ENCODE data around the gene TRMU. TPM values are rescaled to one million over a fixed set of nuclear protein-coding genes. Genes with fewer than 3 reads are reported as not detected.

TRMU gene
- total RNA-seq, 1 donor from 2014 or later, result 29.8 TPM

DNA sequence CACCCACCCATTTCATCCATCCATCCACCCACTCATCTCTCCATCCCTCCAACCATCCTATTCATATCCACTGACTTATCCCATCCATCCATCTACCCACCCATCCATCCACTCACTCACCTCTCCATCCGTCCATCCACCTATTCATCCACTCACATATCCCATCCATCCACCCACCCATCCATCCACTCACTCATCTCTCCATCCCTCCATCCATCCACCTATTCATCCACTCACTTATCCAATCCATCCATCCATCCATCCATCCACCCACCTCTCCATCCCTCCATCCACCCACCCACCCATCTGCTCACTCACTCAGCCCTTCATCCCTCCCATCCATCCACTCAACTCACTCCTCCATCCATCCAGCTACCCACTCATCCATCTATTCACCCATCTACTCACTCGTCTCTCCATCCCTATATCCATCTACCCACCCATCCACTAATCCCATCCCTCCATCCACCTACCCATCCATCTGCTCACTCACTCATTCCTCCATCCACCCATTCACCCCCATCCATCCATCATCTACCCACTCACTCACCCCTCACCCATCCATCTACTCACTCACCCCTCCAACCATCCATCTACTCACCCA is 36.2 kb downstream of the TRMU start:
- DNase-seq, result no peak

DNA sequence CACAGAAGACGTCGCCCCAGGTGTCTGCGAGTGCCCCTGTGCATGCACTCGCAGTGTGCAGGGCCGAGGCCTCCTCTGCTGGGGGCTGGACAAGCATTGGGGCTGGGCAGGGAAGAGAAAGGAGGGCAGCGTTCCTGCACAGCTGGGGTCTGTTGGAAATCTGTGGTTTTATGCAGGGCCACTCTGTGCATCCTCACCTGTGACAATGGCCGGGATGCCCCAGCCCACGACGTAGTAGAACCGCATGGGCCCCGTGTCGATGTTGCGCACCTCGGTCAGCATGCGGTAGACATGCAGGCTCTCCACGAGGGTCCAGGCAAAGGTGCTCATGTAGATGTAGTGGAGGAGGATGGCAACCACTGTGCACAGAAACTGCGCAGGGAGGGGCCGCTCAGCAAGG is 37.2 kb downstream of the TRMU start:
- no peak for DNase-seq

DNA sequence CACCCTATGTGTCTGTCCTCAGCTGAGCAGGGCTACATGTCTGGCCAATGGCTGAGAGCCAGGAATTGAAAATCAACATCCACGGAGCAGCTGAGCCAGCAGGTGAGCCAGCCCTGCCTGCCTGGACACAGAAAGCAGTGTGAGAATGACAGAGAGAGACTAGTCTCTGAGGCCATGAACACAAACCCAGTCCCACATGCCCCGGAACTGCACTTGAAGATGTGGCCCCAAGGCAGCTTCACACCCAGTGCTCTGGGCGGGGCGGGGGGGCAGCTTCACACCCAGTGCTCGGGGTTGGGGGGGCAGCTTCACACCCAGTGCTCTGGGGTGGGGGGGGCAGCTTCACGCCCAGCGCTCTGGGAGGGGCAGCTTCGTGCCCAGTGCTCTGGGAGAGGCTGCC is 37.6 kb downstream of the TRMU start:
- DNase-seq, result no peak

DNA sequence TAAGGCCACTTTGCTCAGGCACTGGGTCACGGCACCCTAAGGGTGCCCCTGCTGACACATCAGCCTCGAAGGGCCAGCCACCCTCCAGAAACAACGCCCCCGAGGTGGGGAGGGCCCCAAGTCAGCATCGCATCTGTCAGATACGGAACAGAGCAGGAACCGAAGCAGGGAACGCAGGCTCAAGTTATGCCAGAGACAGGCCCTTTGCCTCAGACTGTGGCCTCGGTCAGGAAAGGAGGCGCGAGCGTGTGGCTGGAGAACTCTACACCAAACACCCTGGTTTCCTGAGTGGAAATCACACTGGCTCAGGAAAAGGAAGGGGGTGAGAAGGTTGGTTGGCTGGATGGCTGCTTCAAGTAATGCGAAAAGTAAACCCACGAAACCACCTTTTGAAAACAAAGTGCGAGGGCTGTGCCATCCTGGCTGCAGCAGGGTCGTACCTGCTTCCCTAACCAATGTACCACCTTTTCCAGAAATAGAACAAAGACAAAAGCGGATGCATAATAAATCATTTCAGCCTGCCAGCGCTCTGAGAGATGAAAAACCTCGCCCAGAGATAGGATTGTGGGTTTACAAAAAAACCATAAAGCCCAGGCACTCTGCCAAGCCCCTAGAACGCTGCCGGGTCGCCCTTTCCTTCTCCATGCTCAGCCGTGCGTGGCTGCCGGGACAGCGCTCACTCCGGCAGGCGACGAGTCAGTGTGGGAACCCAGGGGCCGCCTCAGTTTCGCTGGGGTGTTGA is 38.6 kb downstream of the TRMU start:
- no peak for DNase-seq

DNA sequence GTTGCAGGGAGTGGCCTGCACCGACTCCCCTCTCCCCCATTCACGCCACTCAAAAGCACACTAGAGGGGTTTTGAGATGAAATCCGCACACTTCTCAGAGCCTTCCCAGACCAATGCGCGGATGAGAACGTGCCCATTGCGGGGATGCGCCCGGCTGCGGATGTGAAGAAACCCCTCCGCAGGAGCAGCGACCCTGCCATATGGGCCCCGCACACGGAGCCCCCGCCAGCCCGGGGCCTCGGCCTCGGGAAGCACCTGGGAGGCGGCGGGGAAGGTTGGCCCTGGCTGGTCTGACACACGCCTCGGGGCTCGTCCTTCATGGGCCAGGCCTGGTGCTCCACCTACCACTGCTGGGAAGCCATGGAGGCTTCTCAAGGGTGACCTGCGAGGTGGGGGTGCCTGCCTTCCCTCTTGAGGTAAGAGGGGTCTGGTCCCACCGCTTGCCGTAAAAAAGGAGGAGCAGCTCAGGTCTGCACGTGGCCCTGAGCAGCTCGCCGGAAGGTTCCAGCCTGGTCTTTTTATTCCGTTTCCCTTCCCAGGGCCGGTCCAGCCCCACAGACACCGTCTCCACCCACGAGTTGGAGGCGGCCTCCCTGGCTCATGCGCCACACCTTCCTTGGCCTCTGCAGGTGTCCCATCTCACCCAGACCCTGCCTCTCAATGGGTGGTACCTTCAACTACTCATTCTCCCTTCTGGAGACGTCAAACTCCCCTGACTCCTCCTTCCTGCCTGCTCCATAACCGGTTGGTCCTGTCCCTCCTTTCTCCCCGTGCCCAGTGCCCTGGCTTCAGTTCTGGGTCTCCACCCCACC is 39.4 kb downstream of the TRMU start:
- no peak for DNase-seq

DNA sequence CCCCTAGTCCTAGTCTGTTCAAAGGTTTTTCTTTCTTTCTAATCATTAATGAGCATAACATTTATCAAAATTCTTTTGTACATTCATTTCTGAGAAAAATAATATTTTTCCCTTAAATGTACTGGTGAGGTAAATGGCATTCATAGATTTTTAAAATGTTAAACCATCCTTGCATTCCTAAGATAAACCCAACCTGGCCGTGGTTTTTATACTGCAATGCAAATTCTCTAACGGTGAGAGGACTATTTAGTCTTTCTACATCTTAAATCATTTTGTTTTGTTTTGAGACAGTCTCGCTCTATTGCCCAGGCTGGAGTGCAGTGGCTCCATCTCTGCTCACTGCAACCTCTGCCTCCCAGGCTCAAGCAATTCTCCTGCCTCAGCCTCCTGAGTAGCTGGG is 40.6 kb downstream of the TRMU start:
- DNase-seq, result no peak

DNA sequence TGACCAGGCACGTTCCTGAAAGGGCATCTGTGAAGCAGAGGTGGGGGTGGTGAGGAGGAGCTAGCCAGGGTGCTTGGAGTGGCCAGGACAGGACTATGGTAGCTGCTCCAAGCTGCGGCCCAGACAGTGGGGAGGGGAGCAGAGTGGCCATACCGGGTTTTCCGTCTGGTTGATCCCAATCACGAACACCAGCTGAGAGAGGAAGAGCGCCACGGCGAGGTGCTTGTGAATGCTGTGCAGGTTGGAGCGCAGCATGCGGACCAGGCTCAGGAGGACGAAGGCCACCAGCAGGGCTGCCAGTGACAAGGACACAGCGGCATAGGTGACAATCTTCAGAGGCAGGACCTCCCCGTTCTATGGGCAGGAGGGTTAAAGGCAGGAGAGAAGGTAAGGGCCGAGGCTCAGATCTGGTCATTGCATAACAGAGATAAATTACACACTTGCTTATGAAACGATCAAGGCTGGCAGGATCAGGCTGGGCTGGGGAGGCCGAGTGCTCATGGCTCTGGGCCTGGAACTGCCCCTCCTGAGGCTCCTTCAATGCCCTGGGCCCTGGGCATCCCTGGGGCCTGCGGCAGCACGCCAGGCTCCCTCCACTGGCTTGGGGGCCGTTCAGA is 41.5 kb downstream of the TRMU start:
- DNase-seq, result no peak

DNA sequence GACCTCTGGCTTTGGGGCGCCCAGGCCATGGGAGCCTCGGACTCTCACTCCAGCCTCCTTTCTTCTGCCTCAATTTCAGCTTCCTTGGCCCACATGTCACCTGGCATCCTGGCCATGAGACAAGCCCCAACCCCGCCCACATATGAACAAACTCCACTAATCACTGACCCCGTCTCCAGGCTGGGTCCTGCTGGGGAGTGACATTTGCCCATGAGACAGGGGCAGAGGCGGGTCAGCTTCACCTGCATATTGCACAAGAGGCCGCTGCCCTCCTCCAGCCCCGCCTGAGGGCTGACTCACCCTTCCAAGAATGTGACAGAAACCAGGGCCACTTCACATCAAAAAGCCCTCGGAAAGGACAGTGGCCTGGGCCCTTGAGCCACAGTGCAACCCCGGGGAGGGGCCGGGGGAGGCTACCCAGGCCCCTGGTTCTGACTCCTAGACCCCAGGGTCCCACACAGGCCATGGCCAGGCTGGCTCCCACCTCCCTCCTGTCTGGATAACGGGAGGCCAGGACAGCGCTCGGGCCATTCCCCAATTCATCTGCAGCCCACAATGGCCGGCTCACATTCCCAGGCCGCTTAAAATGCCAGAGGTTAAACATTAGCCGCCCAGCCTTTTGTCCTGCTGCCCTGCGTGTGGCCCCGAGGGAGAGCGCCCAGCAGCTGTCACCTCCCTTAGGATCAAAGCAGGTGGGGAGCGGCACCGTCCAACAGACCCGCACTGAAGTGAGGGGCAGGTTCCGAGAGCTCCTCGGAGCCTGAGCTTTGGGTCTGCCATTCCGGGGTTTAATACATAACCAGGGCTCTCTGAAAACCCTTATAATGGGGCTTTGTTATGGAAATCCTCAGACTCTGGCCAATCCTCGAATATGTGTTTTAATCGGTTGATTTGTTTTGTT is 42.3 kb downstream of the TRMU start:
- DNase-seq, result no peak

DNA sequence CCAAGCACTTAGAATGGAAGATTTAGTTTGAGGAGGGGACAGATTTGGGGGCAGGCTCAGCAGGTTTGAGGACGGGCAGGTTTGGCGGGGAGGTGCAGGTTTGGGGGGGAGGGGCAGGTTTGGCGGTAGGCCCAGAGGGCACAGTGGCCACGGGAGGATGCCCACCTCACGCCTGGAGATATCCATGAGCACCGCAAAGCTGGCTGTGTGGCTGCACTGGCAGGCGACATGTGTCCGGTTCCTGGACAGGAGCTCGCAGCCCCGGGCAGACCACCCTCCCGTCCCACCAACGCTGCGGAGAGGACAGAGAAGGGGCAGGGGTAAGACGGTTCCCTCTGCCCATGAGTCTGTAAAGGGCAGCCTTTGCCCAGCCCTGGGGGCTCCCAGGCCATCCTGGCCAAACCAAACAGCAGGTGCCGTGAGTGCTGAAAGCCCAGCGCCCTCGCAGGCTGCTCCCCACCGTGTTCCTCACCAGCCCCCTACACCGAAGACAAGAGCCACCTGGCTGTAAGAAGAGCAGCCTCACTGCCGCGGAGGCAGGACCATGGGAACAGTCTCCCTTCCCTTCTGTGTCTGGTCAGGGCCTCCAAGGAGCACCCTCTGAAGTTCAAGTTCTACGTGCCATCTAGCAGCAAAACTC is 43.0 kb downstream of the TRMU start:
- no peak for DNase-seq

DNA sequence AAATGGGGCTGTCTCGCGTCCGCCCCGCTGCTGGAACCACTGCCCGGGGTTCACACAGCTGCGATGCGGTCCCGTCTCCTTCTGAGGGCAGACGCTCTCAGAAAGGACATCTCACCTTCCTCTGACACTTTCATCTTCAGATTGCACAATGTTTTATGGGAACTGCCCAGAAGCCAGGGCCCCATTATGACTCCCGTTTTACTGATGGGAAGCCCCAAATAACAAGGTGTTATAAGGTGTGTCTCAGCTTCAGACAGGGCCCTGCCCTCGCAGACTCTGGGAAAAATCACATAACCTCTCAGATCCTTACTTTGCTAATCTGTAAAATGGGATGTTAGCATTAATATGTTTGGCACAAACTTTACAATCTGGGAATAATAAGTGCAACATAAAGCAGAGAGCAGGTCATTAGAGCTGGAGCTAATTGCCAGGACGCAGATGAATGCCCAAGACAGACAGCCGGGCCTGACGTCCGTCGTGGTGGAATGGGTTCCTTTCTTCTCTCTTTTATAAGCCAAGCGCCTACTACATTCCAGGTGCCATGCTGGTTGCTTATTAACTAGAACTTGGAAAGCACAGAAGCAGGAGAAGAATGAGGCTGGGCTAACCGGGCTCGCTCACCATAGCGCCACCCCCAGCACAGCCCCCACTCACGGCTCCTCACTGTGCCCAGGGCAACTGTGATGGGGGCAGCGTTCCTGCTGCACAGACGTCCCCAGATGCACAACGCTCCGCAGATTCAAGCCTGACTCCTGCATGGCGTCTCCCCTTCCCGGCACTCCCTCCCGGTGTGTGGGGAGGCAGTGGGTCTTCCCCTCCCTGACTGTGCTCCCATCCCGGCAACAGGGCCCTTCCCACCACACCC is 43.8 kb downstream of the TRMU start:
- DNase-seq, result no peak

DNA sequence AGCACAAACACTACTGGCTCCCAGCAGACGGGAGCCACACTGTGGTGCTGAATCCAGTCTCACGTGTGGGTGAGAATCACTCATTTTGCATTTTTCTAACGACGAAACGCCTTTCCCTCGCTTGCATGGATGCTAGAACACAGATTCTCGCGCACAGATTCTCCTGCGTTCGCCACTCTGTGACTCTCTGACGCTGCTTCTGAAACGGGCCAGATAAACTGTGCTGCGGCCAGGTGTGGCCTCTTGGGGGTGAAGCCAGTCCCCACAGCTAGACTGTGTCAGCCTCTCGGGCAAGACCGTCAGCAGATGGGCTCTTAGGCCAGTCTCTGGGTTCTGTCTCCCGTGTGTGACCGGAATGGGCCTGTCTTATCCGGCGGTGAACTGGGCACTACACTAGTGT is 44.6 kb downstream of the TRMU start:
- no peak for DNase-seq

DNA sequence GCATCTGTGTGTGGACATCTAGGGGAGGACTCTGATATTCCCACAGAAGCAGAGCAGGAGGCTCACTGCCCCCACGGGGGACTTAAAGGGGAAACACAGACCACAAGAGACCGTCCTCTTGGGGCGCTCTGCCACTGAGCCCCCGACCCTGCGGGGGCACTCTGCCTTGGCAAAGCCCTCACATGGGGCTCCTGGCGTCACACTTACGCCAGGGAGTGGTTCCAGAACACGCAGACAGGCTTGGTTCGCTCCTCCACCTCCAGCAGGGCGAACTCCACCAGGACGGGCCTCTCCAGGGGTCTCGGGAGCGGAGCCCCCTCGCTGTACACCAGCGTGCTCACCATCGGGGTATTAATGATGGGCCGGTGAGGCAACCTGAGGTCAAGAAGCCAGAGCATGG is 45.1 kb downstream of the TRMU start:
- DNase-seq, result no peak

DNA sequence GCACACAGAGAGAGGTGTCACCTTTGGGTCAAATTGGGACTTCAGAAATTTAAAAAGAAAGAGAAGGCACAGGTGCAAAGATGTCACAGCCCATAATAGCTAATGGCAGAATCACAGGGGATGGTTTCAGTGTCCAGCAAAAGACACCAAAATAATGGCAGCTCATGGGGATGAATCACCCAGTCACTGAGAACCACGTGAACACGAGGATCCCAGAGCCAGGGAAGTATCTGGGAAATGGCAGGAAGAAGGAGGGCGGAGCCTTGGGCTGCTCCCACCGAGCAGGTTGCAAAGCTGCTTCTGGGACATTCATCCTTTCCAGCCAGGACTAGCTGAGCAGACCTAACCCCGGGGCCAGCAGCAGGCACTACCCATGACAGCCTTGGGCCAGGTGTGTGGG is 45.6 kb downstream of the TRMU start:
- DNase-seq, result no peak

DNA sequence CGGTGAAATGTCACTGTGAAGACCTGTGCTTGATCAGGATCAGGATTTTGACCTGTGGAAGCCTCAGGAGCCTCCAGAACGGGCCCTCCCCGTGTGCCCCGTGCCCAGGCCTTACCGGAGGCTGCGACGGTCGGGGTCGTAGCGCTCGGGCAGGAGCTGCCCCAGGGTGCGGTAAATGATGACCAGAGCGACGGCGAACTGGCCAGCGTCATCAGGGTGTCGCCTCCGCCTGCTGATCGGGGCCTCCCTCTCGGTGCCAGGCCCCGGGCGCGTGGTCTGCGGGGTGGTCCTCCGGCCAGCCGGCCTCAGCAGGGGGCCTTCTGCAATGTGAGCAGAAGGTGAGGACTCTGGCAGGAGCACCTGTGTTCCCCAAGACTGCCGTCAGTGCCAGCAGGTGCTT is 46.2 kb downstream of the TRMU start:
- DNase-seq, result no peak

DNA sequence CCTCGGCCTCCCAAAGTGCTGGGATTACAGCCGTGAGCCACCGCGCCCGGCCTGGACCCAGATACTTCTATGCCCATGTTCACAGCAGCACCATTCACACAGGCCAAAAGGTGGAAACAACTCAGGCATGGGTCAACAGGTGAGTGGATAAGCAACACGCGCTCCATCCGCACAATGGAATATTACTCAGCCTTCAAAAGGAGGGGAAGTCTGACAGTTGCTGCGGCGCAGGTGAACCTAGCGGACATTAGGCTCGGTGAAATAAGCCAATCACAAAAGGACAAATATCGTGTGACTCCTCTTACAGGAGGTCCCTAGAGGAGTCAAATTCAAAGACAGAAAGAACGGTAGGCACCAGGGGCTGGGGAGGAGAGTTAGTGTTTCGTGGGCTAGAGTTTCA is 47.0 kb downstream of the TRMU start:
- DNase-seq, result no peak

DNA sequence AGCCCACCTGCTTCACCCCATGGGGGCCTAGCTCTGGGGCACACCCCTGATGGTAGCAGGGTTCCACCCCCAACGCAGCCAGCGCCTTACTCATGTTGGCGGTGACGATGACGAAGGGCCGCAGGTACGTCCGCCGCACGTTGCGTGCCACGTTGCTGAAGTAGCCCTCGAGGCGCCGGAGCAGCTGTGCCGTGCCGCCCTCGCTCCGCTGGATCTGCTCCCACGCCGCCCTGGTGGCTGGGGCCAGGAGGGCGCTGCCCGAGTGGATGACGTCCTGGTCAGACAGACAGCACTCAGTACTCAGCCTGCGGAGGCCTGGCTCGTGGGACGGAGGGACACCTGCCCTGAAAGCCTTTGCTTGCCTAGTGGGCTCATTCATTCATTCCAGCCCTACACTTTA is 50.8 kb downstream of the TRMU start:
- no peak for DNase-seq

DNA sequence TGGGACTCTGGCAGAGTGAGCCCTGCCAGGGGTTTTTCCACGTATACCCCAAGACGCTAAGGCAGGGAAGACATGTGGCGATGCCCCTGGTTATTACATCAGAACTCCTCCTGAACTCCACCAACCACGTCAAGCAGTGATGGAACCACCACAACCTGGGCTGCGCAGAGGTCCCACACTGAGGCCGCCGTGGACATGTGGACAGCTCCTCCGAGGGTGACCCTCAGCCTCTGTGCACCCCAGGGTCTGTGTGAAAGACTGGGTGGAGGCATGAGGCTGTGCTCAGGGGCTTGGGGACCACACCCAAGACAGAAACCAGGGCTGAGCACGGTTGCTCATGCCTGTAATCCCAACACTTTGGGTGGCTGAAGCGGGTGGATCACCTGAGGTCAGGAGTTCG is 52.2 kb downstream of the TRMU start:
- no peak for DNase-seq

DNA sequence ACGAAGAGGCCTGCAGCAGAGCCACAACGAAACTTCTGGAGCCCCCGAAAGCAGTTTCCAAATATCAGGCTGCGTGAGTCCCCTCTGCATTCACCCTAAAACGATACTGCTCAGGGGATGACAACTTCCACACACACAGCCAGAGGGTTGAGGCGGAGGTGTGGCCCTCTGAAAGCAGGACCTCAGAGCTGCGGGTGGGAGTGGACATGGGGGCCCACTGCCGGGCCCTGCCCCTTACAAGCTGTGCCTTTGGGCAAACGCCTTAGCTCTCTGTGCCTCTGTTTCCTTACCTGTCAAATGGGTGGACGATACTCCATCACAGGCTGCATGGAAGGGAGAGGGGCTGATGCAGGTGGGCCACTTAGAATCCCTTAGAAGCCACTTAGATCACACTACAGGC is 53.1 kb downstream of the TRMU start:
- no peak for DNase-seq

DNA sequence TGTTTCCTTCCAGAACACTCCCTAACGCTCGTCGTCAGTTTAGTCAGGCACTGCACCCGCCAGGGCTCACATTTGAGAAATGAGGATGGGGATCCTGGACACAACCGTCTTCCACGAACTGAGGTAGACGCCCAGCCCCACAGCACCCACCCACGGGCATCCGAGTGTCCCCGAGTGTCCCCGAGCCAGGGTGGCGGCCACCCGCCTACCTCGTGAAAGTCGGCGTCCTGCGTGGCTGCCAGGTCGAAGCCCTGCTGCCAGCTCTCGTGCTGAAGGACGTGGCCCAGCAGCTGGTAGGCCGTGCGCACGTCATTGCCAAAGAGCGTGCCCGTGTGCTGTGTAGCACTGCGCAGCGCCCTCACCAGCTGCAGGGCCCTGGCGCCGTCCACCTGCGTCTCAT is 53.6 kb downstream of the TRMU start:
- DNase-seq, result no peak

DNA sequence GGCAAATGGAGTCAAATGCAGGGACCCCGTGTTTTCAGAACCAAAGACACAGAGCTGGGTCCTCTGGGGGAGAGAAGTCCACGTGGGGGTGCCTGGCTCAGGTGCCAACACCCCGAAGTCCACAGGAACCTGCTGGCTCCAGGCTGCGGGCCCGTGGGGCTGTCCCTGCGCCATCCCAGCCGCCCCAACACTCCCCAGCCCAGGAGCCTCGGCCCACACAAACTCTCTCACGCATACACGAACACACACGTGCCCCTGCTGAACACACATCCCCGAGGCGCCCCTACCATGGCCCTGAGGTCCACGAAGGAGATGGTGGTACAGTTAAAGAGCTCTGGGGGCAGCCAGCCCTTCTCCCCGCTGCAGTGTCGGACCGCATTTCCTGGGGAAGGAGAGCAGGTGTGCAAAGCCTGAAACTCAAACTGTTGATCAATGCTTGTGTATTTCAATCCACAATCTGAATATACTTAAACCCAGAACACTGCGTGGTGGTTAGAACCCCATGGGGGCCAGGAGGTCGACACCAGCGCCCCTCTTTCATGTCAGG is 54.7 kb downstream of the TRMU start:
- DNase-seq, result no peak

Data from skin of body (tissue), 2 donors.